WERI-Rb-1 (cell line): ENCODE measurements around the gene CCL22.

ENCODE experiments used
- DNase-seq: peaks from one replicate; pipeline ENCODE4 v3.0.0-alpha.2; 2020
- H3K27ac ChIP-seq: fragments of 250-450 bp; sonication (Bioruptor Pico); 2 replicates; pipeline ENCODE4 v1.5.1; 2020; ENCODE audit warnings: mild to moderate bottlenecking, moderate library complexity
- H3K27me3 ChIP-seq: fragments of 250-450 bp; sonication (Bioruptor Pico); 2 replicates; pipeline ENCODE4 v1.5.1; 2021; ENCODE audit warnings: mild to moderate bottlenecking, low read depth, moderate library complexity; ENCODE audit not compliant: insufficient read depth, severe bottlenecking
- H3K36me3 ChIP-seq: fragments of 250-450 bp; sonication (Bioruptor Pico); 2 replicates; pipeline ENCODE4 v1.5.1; 2020; ENCODE audit warnings: mild to moderate bottlenecking, moderate library complexity
- H3K4me3 ChIP-seq: 2 replicates; pipeline ENCODE4 v1.5.1; 2011; ENCODE audit warnings: low read depth, mild to moderate bottlenecking, control low read depth, low read length
- H3K9me3 ChIP-seq: fragments of 250-450 bp; sonication (Bioruptor Pico); 2 replicates; pipeline ENCODE4 v1.5.1; 2021; ENCODE audit warnings: mild to moderate bottlenecking, moderate library complexity; ENCODE audit not compliant: severe bottlenecking
- TF ChIP-seq, protein P1 (sequence below): IDR thresholded peaks from 2 replicates; pipeline ENCODE4 v1.5.1; 2011; ENCODE audit warnings: low read depth, mild to moderate bottlenecking, control low read depth, inconsistent platforms, low read length

CCL22 gene, protein sequence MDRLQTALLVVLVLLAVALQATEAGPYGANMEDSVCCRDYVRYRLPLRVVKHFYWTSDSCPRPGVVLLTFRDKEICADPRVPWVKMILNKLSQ

DNA sequence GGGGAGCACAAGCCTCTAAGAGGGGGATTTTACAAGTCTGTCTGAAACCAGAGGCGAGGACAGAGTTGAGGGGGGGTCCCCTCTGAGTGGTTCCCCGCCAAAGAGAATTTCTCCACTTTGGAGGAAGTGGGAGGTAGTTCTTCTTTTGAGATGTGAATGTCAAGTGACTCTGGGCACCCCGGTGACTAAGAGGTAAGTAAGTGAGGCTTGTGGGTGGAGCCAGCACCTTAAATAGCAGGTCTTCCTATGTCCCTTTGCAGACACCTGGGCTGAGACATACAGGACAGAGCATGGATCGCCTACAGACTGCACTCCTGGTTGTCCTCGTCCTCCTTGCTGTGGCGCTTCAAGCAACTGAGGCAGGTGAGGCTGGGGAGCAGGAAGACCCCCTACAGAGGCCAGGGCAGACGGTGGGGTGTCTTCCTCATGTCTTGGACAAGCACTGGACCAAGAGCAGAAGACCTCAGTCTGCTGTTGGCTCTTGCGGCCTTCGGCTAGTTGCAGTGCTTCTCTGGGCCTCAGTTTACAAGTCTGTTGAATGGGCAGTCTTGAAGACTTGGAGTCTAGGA is at the start of gene CCL22:
Gene CCL22, plus strand, starts transcription at position 257 of the 569 bp plus-strand sequence. Its CDS starts 34 bp downstream, at position 291.
- H3K36me3 ChIP-seq = no peaks in the 10 kb centered on the region

DNA sequence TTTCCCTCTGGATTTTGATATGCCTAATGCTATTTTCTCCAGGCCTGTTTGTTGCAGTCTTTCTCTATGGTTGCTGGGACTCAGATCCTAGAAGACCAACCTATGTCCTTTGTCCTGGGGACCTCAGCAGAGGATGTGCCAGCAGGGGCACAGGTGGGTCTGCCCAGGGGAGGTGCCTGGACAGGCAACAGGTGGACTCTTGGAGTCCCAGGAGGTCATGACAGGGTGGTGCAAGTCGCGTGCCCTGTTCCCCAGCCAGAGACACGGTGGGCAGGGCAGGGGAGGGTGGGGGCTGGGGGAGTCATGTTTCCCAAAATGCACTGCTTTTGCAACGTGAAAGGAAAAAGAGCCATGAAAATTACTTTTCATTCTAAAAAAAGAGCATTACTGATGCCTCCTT is 47.8 kb upstream of the CCL22 start:
- H3K36me3 ChIP-seq = no peaks in the 10 kb centered on the region
- H3K27me3 ChIP-seq = no peaks in the 10 kb centered on the region
- no peak overlapping the region for H3K27ac ChIP-seq
- H3K4me3 ChIP-seq = no peak overlapping the region
- TF ChIP-seq, protein P1, sequence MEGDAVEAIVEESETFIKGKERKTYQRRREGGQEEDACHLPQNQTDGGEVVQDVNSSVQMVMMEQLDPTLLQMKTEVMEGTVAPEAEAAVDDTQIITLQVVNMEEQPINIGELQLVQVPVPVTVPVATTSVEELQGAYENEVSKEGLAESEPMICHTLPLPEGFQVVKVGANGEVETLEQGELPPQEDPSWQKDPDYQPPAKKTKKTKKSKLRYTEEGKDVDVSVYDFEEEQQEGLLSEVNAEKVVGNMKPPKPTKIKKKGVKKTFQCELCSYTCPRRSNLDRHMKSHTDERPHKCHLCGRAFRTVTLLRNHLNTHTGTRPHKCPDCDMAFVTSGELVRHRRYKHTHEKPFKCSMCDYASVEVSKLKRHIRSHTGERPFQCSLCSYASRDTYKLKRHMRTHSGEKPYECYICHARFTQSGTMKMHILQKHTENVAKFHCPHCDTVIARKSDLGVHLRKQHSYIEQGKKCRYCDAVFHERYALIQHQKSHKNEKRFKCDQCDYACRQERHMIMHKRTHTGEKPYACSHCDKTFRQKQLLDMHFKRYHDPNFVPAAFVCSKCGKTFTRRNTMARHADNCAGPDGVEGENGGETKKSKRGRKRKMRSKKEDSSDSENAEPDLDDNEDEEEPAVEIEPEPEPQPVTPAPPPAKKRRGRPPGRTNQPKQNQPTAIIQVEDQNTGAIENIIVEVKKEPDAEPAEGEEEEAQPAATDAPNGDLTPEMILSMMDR = no peak
- H3K9me3 ChIP-seq = no peaks in the 10 kb centered on the region
- no peak for DNase-seq

More for the DNA sequence above, at the start of gene CCL22:
- TF ChIP-seq, protein P1 = no peak
- Histone ChIP-seq H3K27ac (no peak within 1 kb of the TSS), H3K4me3 (no peak within 1 kb of the TSS), H3K27me3 (no peaks in the 10 kb centered on the region), H3K9me3 (no peaks in the 10 kb centered on the region)
- no peak for DNase-seq

DNA sequence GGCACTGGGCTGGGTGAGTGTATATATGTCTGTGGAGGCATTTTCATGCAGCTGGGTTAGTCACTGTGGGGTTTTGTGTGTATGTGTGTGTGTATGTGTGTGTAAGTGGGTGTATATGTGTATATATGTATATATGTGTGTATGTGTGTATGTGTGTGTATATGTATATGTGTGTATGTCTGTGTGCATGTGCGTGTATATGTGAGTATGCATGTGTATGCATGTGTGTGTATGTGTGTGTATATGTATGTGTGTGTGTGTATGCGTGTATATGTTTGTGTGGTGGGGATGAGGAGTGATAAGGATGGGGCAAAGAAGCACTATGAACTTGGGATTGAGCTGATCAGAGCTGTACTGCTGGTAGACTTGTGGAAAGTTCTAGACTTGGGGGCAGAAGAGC is 45.1 kb upstream of the CCL22 start:
- Histone ChIP-seq H3K27me3 (no peaks in the 10 kb centered on the region), H3K9me3 (no peaks in the 10 kb centered on the region), H3K27ac (no peak overlapping the region), H3K36me3 (no peaks in the 10 kb centered on the region), H3K4me3 (no peak overlapping the region)
- TF ChIP-seq, protein P1 = no peak
- no peak for DNase-seq

DNA sequence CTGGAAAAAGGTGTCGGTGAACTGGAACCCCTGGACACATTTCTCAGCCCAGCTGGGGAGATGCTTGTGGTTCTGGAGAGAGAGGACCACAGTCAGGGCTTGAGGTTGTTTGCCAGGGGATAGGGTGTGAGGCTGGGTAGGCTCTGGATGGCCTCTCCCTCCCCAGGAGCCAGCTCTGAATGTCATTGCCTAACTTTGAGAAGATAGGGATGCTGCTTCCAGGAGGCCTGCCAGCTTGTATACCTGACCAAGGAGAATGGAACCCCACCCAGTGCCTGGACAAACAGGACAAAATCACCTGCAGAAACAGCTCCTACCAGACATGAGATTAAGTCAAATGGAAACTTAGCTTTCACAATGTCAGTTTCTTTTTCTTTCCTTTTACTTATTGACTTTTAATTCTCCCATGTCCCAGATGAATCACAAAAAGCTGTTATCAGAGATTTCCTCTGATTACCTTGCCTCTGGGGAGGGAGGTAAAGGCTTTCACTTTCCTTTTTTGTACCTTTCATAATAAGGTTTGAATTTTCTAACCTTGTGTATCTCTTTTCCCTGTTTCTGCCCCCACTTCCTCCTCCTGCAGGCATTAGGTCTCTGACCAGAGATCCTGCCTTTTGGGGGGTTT is 44.3 kb upstream of the CCL22 start:
- TF ChIP-seq, protein P1 = no peak
- no peak overlapping the region for H3K4me3 ChIP-seq
- no peaks in the 10 kb centered on the region for H3K27me3 ChIP-seq
- no peaks in the 10 kb centered on the region for H3K36me3 ChIP-seq
- H3K9me3 ChIP-seq = no peaks in the 10 kb centered on the region
- no peak overlapping the region for H3K27ac ChIP-seq
- no peak for DNase-seq

DNA sequence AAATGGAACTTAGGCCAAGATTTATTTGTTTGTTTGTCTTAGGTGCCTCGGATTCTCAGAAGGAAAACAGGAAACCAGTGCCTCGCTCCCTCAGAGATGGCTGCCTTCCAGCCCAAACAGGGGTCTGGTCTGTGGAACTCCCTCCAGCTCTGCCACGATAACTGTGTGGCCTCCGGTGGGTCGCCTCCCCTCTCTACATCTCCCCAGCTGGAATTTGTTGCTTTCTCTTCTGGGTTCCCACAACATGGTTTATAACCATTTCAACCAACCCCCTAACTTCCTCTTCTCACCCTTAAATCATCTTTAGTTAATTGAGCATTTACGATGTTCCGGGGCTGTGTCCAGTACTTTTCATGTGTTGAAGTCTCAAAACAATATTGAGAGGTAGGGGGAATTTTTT is 43.2 kb upstream of the CCL22 start:
- H3K27ac ChIP-seq = no peak overlapping the region
- H3K9me3 ChIP-seq = no peaks in the 10 kb centered on the region
- TF ChIP-seq, protein P1 = no peak
- H3K27me3 ChIP-seq = no peaks in the 10 kb centered on the region
- H3K36me3 ChIP-seq = no peaks in the 10 kb centered on the region
- no peak overlapping the region for H3K4me3 ChIP-seq
- DNase-seq = no peak
